Testis (tissue), 2 donors: ENCODE measurements around the gene FHDC1.

Source experiments
- CTCF ChIP-seq, 3 experiments: fragments of 450-650 bp in 2 of 3; fragments of 200-600 bp in 1 of 3; sonication (generic) in 1 of 3; IDR thresholded peaks; one replicate each; pipeline ENCODE4 v1.5.1; 2016 to 2019; ENCODE audit warnings: antibody characterized with exemption in 3 of 3, mild to moderate bottlenecking in 2 of 3, moderate library complexity in 1 of 3
- POLR2A ChIP-seq: fragments of 450-650 bp; IDR thresholded peaks from one replicate; pipeline ENCODE4 v1.6.1; 2017; ENCODE audit warnings: antibody characterized with exemption, mild to moderate bottlenecking, moderate library complexity

DNA sequence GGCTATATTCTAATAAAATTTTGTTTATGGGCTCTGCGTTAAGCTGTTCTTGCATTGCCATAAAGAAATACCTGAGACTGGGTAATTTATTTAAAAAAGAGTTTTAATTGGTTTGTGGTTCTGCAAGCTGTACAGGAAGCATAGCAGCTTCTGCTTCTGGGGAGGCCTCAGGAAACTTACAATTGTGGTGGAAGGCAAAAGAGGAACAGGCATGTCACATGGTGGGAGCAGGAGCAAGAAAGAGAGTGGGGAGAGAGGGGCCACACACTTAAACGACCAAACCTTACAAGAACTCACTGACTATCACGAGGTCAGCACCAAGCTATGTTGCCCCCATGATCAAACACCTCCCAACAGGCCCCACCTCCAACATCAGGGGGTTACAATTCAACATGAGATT lies 74.0 kb downstream of the FHDC1 start:
- TF ChIP-seq CTCF (IDR thresholded peaks at IDR 0.05) (no peak), POLR2A (no peak)
